Upper lobe of right lung (tissue), 1 donor: ENCODE measurements around the gene KCNIP1. TPM values are rescaled to one million over a fixed set of nuclear protein-coding genes. Genes with fewer than 3 reads are reported as not detected.

ENCODE experiments used
- ATAC-seq: fragments of 200-7000 bp; cut with Tn5 transposase; one replicate; pipeline ENCODE4 v1.9.1; 2020; ENCODE audit warnings: mild to moderate bottlenecking, moderate library complexity
- DNase-seq: peaks from one replicate; pipeline ENCODE4 v3.0.0-alpha.2; 2020
- H3K27ac ChIP-seq: fragments of 200-600 bp; one replicate; pipeline ENCODE4 v1.8.0; 2022
- H3K27me3 ChIP-seq: fragments of 200-600 bp; one replicate; pipeline ENCODE4 v1.8.0; 2022; ENCODE audit warnings: mild to moderate bottlenecking
- H3K36me3 ChIP-seq: fragments of 200-600 bp; one replicate; pipeline ENCODE4 v1.8.0; 2022
- H3K4me1 ChIP-seq: fragments of 200-600 bp; one replicate; pipeline ENCODE4 v1.8.0; 2022
- H3K4me3 ChIP-seq: fragments of 200-600 bp; one replicate; pipeline ENCODE4 v1.8.0; 2022; ENCODE audit warnings: mild to moderate bottlenecking
- H3K9me3 ChIP-seq: fragments of 200-600 bp; one replicate; pipeline ENCODE4 v1.8.0; 2022
- intact Hi-C: fragments of 100-400 bp; cut with DNase I; formaldehyde crosslinking; loops from one replicate; pipeline ENCODE4 v1.11.0; 2022
- total RNA-seq: library from RNA; stranded (reverse); fragmentation: NEBNext Ultra II Directional; extraction: Animal tissue kit (Norgen Biotek cat#: 25700); gene quantifications from one replicate; pipeline ENCODE4 v1.2.1, GENCODE V29; 2021
- TF ChIP-seq, protein P1 (sequence below): fragments of 200-600 bp; IDR thresholded peaks from one replicate; pipeline ENCODE4 v1.8.0; 2022; ENCODE audit warnings: antibody characterized with exemption
- donor health status: DM: no; HTN: yes; CAD: no; lungs with severe emphysema.

Gene KCNIP1
- total RNA-seq, 1 donor from 2014 or later, result 2.7 TPM

DNA sequence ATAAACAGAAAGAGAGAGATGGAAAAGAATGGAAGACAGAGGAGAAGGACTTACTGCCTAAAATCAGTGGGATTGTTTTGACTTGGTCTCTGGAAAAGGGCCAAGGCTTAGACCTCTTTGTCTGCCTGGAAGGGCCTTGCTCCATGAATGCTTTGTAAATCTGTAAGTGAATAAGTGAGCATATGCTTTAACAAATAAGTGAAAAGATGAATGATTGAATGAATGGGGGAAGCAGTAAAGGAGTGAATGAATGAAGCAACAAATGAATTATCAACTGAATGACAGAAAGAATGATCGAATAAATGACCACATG, 5.5 kb downstream of the KCNIP1 start:
- DNase-seq (no peak), ATAC-seq (no peak)
- H3K27ac ChIP-seq, result no peak overlapping the region
- H3K4me1 ChIP-seq, result no peaks in the 10 kb centered on the region
- TF ChIP-seq, protein P1, sequence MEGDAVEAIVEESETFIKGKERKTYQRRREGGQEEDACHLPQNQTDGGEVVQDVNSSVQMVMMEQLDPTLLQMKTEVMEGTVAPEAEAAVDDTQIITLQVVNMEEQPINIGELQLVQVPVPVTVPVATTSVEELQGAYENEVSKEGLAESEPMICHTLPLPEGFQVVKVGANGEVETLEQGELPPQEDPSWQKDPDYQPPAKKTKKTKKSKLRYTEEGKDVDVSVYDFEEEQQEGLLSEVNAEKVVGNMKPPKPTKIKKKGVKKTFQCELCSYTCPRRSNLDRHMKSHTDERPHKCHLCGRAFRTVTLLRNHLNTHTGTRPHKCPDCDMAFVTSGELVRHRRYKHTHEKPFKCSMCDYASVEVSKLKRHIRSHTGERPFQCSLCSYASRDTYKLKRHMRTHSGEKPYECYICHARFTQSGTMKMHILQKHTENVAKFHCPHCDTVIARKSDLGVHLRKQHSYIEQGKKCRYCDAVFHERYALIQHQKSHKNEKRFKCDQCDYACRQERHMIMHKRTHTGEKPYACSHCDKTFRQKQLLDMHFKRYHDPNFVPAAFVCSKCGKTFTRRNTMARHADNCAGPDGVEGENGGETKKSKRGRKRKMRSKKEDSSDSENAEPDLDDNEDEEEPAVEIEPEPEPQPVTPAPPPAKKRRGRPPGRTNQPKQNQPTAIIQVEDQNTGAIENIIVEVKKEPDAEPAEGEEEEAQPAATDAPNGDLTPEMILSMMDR, result no peak
- H3K9me3 ChIP-seq, result no peaks in the 10 kb centered on the region
- intact Hi-C loops, result no loop called here
- H3K36me3 ChIP-seq, result no peaks in the 10 kb centered on the region
- peaks cover 22% of the 10 kb centered on the region for H3K27me3 ChIP-seq
- H3K4me3 ChIP-seq, result no peak overlapping the region

DNA sequence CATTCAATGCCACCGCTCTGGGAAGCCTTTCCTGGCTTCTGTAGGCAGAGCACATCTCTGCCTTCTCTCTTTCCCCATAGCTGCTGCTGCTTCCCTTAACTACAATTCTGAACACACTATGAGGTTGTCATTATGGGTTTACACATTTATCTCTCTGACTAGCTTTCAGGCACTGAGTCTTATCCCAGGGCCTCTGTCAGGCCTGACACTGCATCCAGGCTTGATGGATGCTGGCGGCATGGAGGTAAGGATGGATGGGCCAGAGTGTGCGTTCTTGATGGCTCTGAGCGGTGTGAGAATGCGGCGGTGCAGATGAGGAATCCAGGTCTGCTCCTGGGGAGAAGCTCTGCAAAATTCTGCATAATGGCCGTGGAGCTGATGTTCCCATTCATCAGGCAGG, 6.3 kb downstream of the KCNIP1 start:
- intact Hi-C loops, result no loop called here
- H3K4me3 ChIP-seq, result no peak overlapping the region
- TF ChIP-seq, protein P1, result no peak
- no peaks in the 10 kb centered on the region for H3K4me1 ChIP-seq
- DNase-seq (no peak), ATAC-seq (no peak)
- no peaks in the 10 kb centered on the region for H3K9me3 ChIP-seq
- no peak overlapping the region for H3K27ac ChIP-seq
- peaks cover 14% of the 10 kb centered on the region for H3K27me3 ChIP-seq
- H3K36me3 ChIP-seq, result no peaks in the 10 kb centered on the region

DNA sequence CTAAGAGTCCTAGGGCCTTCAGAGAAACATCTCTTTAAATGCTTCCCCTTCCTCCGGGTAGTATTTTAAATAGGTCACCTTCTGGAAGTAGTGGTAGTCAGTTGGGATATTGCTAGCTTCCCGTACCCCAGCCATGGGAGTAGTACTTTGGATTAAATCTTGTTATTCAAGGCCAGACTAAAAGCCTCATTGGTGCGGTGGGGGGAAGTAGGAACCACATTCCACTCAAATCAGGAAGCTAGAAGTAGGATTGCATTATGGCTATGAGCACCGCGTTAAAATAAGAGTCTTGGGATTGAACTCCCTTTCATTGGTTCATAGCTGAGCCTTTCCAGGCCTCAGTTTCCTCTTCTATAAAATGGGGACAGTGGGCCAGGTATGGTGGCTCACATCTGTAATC, 6.7 kb downstream of the KCNIP1 start:
- Histone ChIP-seq H3K36me3 (no peaks in the 10 kb centered on the region), H3K27me3 (peaks cover 9% of the 10 kb centered on the region), H3K4me1 (no peaks in the 10 kb centered on the region), H3K4me3 (no peak overlapping the region), H3K27ac (no peak overlapping the region), H3K9me3 (no peaks in the 10 kb centered on the region)
- DNase-seq, result no peak
- peak; percentile 35 for ATAC-seq
- TF ChIP-seq, protein P1, result no peak
- intact Hi-C loops, result no loop called here

DNA sequence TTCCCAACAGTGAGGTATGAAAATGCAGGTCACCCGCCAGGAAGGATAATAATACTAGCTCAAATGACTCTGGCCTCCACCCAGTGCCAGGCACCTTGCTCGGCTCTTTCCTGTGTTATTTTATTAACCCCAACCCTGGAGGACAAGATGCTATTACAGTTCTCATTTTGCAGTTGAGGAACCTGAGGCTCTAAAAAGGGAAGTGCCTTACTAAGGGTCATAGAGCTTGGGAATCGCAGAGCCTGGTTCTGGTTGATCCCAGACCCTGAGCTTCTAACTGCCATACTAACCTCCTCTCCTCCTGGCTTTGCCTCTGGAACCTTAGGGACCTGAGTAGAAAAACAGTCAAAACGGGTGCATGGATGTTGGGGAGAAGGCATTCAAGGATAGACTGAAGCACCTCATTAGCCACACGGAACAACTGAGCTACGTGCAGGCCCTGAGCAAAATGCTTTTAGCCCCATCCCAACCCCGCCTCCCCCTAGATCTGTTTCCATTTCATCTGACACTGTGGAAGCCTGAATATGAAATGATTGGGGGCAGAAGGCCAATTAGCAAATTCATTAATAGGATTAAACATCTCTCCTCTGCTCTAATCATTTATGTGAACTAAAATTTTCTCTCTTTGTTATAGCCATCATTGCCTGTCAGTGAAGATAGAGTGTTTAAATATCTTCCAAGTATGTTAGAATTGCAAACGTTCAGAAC, 7.9 kb downstream of the KCNIP1 start:
- no peaks in the 10 kb centered on the region for H3K36me3 ChIP-seq
- no peak overlapping the region for H3K27ac ChIP-seq
- intact Hi-C loops, result no loop called here
- H3K27me3 ChIP-seq, result no peaks in the 10 kb centered on the region
- no peaks in the 10 kb centered on the region for H3K4me1 ChIP-seq
- H3K9me3 ChIP-seq, result no peaks in the 10 kb centered on the region
- H3K4me3 ChIP-seq, result no peak overlapping the region
- DNase-seq (no peak), ATAC-seq (no peak)
- TF ChIP-seq, protein P1, result no peak

DNA sequence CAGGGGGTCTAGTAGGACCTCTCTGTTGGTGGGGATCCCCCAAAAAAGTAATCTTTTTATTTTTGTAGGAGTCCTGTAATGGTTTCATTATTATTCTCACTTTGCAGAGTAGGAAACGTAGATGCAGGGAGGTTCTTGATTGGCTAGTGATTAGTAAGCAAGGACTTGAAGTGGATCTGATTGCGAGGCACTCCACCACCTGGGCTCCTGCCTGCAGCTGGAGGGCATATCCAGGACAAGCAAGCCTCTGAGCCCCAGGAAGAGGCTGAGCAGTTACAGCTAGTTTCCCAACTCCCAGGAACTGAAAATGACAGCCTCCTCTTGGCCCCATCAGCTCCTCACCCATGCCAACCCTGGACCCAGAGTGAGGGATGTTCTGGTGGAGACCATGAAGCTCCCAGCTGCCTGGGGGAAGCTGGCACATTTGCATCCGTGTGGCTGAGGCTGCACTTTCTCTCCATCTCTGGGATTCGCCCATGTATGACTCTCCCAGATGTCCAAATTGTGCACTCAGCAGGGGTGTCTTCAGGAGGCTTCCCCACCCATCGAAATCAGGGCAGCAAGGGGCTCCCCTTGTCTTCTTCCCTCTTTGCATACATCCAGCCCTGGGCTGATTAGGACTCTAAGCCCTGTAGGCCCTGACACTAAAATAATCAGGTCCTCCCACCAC, 10.2 kb downstream of the KCNIP1 start:
- no peaks in the 10 kb centered on the region for H3K36me3 ChIP-seq
- H3K9me3 ChIP-seq, result no peaks in the 10 kb centered on the region
- ATAC-seq (no peak), DNase-seq (no peak)
- H3K4me3 ChIP-seq, result no peak overlapping the region
- TF ChIP-seq, protein P1, result no peak
- no peaks in the 10 kb centered on the region for H3K27me3 ChIP-seq
- no peak overlapping the region for H3K27ac ChIP-seq
- intact Hi-C loops, result no loop called here
- no peaks in the 10 kb centered on the region for H3K4me1 ChIP-seq
